Fibroblast of skin of left biceps (primary cell): ENCODE measurements around the gene RPS15A.

Source experiments
- DNase-seq, 2 experiments: peaks; one replicate each; pipeline ENCODE4 v3.0.0-alpha.2; 2013; ENCODE audit warnings: low read depth in 2 of 2

The RPS15A gene

GRCh38 chr16:18789850-18790706 is at the start of gene RPS15A:
TSS of gene RPS15A (minus strand) at chr16:18790334. CDS start at chr16:18789113, 1,221 bp downstream.
- DNase-seq = peak; percentile 93 to 94

GRCh38 chr16:18839555-18839954 is 49.4 kb upstream of the RPS15A start:
- DNase-seq = no peak

GRCh38 chr16:18836702-18837101 is 46.6 kb upstream of the RPS15A start:
- no peak for DNase-seq

- DNase-seq = no peak
These were observed 44.7 kb upstream of the RPS15A start for GRCh38 chr16:18834864-18835263.

GRCh38 chr16:18833707-18834505 is 43.8 kb upstream of the RPS15A start:
- no peak for DNase-seq

- no peak for DNase-seq
These were observed 42.5 kb upstream of the RPS15A start for GRCh38 chr16:18832613-18833012.

GRCh38 chr16:18832006-18832405 is 41.9 kb upstream of the RPS15A start:
- no peak for DNase-seq

- DNase-seq = no peak
These were observed 39.1 kb upstream of the RPS15A start for GRCh38 chr16:18829251-18829650.

- DNase-seq = no peak
These were observed 37.8 kb upstream of the RPS15A start for GRCh38 chr16:18827890-18828289.

GRCh38 chr16:18816286-18816685 is 26.2 kb upstream of the RPS15A start:
- DNase-seq = no peak

- no peak for DNase-seq
These were observed 21.8 kb upstream of the RPS15A start for GRCh38 chr16:18811925-18812324.

- no peak for DNase-seq
These were observed 19.0 kb upstream of the RPS15A start for GRCh38 chr16:18809165-18809564.

GRCh38 chr16:18805257-18805773 is 15.2 kb upstream of the RPS15A start:
- no peak for DNase-seq

GRCh38 chr16:18804540-18804939 is 14.4 kb upstream of the RPS15A start:
- DNase-seq = no peak

GRCh38 chr16:18803569-18804462 is 13.7 kb upstream of the RPS15A start:
- DNase-seq = no peak

GRCh38 chr16:18802767-18803343 is 12.7 kb upstream of the RPS15A start:
- no peak for DNase-seq

GRCh38 chr16:18801145-18801972 is 11.2 kb upstream of the RPS15A start, which contains the start of gene ARL6IP1:
TSS of gene ARL6IP1 (minus strand) at chr16:18801549. CDS start at chr16:18801466, 83 bp downstream.
- DNase-seq = peak; percentile 99

- DNase-seq = no peak
These were observed 10.6 kb upstream of the RPS15A start for GRCh38 chr16:18800775-18801144.

- DNase-seq = no peak
These were observed 10.2 kb upstream of the RPS15A start for GRCh38 chr16:18800293-18800692.

- no peak for DNase-seq
These were observed 9.4 kb upstream of the RPS15A start for GRCh38 chr16:18799500-18799899.
